ENCODE measurements around the gene WDR88. TPM values are rescaled to one million over a fixed set of nuclear protein-coding genes. Genes with fewer than 3 reads are reported as not detected.

WDR88 gene
- total and polyA plus RNA-seq, 8 donors, result not detected

DNA sequence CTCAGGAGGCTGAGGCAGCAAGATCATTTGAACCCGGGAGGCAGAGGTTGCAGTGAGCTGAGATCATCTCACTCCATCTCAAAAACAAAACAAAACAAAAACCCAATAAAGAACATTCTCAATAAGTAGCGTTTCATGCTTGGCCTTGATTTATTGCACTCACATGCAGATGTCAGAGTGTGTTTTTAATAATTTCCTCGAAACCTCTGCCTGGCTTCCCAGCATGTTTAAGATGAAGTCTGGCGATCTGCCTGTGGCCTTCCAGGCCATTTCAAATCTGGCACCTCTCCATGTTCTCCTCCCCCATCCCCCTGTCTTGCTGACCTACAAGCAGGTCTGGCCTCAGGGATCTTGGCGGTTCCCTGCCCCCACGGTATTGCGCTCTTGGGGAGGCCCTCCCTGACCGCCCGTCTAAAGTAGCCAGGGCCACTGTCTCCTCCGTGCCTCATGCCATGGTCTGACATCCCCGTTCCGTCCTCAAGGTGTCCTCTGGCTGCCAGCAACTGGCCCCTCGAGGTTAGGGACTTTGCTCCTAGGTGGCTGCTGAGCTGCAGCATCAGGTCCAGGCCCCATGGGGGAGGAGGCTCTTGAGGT is 1.6 kb downstream of the WDR88 start:
- DNase-seq, result peak in 2 of 6 donors; percentile 17 to 27

DNA sequence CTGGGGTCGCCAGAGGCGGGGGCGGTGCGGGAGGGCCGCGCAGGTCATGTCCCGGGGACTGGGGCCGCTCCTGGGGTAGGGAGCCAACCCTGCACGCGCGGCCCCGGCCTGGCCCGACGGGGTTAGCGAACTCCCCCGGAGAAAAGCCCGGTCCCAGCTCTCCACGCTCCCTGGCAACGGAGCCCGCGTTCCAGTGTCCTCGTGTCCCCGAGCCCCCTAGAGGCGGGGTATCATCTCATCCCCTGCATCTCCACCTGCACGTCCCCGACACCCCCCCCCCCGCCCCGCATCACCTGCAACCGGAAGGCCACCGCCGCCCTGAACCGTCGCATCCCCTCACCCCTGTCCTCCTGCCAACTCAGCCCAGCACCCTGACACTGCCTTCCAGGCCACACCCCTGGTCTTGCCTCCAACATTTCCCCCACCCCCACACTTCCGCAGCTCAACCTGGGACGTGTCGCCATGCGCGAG is 2.7 kb downstream of the WDR88 start:
- no peak overlapping the region for H3K27ac ChIP-seq
- H3K4me3 ChIP-seq, result no peak overlapping the region
- no peaks in the 10 kb centered on the region for H3K9me3 ChIP-seq
- intact Hi-C loops (cut with DNase I), result no loop called here
- FAIRE-seq, result no peak
- no peak for ATAC-seq
- H3K4me1 ChIP-seq, result peaks cover 0 to 3% (median 0%) of the 10 kb centered on the region in 3 donors
- H3K27me3 ChIP-seq, result no peaks in the 10 kb centered on the region
- TF ChIP-seq, protein P1, sequence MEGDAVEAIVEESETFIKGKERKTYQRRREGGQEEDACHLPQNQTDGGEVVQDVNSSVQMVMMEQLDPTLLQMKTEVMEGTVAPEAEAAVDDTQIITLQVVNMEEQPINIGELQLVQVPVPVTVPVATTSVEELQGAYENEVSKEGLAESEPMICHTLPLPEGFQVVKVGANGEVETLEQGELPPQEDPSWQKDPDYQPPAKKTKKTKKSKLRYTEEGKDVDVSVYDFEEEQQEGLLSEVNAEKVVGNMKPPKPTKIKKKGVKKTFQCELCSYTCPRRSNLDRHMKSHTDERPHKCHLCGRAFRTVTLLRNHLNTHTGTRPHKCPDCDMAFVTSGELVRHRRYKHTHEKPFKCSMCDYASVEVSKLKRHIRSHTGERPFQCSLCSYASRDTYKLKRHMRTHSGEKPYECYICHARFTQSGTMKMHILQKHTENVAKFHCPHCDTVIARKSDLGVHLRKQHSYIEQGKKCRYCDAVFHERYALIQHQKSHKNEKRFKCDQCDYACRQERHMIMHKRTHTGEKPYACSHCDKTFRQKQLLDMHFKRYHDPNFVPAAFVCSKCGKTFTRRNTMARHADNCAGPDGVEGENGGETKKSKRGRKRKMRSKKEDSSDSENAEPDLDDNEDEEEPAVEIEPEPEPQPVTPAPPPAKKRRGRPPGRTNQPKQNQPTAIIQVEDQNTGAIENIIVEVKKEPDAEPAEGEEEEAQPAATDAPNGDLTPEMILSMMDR (IDR thresholded peaks at IDR 0.05), result no peak
- DNase-seq, result no peak
- H3K36me3 ChIP-seq, result peaks cover 0 to 9% (median 0%) of the 10 kb centered on the region in 3 donors
- 12 to 13% methylated on average over 30 to 38 of the region's 38 CpGs for WGBS, 2 donors

More for the DNA sequence above, 1.6 kb downstream of the WDR88 start:
- Histone ChIP-seq H3K9me3 (no peaks in the 10 kb centered on the region), H3K4me1 (peaks cover 0 to 3% (median 0%) of the 10 kb centered on the region in 3 donors), H3K27me3 (no peaks in the 10 kb centered on the region), H3K27ac (no peak overlapping the region), H3K36me3 (peaks cover 0 to 9% (median 0%) of the 10 kb centered on the region in 3 donors), H3K4me3 (no peak overlapping the region)
- TF ChIP-seq, protein P1 (IDR thresholded peaks at IDR 0.05), result no peak
- 26 to 28% methylated on average over 13 of the region's 13 CpGs for WGBS, 2 donors
- ATAC-seq (peak in 2 of 4 donors; percentile 20 to 44), FAIRE-seq (no peak)
- intact Hi-C loops (cut with DNase I), result no loop called here

DNA sequence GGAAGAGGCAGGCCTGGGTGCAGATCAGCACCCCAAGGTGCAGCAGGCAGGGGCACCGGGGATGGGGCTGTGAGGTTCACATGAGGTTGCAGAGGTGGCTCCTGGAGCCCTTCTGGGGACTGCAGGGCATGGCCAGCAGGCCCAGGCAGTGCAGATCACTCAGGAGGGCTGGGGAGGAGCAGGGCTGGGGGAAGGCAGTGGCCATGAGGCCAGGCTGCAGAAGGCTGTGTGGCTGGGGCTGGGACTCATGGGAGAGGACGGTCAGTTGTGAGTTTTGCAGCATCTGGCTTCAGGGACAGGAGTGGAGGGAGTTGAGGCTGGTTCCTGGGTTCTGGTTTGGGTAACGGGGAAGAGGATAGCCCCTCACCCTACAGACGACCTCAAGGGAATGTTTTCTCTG is 7.3 kb downstream of the WDR88 start:
- TF ChIP-seq, protein P1 (IDR thresholded peaks at IDR 0.05), result no peak
- 56 to 61% methylated on average over 4 of the region's 4 CpGs for WGBS, 2 donors
- intact Hi-C loops (cut with DNase I), result no loop called here
- Histone ChIP-seq H3K27me3 (no peaks in the 10 kb centered on the region), H3K9me3 (no peaks in the 10 kb centered on the region), H3K4me1 (no peaks in the 10 kb centered on the region), H3K4me3 (no peak overlapping the region), H3K36me3 (no peaks in the 10 kb centered on the region), H3K27ac (no peak overlapping the region)
- no peak for DNase-seq
- FAIRE-seq, result no peak
- ATAC-seq, result no peak

DNA sequence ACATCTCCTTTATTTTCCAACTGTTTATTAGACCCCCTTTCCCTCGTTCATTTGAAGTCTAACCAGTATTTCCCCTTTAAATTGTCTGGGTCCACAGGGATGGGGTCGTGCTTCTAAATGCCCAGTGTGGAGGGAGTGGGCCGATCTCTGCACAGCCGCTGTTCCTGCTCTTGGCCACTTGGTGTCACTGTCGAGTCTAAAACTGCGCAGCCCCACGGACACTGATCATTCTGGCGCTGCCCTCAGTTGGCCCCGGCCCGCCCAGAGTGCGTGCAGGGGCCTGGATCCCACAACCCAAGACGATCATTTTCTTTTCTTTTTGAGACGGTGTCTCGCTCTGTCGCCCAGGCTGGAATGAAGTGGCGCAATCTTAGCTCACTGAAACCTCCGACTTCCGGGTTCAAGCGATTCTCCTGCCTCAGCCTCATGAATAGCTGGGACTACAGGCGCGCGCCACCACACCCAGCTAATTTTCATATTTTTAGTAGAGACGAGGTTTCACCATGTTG is 12.0 kb downstream of the WDR88 start:
- Histone ChIP-seq H3K27me3 (no peaks in the 10 kb centered on the region), H3K4me3 (peak overlapping the region in 1 of 4 donors; percentile 4), H3K9me3 (no peaks in the 10 kb centered on the region), H3K27ac (no peak overlapping the region), H3K4me1 (no peaks in the 10 kb centered on the region), H3K36me3 (no peaks in the 10 kb centered on the region)
- TF ChIP-seq, protein P1 (IDR thresholded peaks at IDR 0.05), result peak; percentile 82 to 94 (median 90)
- FAIRE-seq (no peak), DNase-seq (peak in 5 of 6 donors; percentile 23 to 76 (median 61)), ATAC-seq (peak; percentile 97 to 100 (median 98))
- intact Hi-C loops (cut with DNase I), result loop anchor here in 1 of 3 donors (5.0 kb wide), 1 partner anchor 38 kb away; no protein-coding TSS in a partner anchor
- WGBS, 2 donors, result 26 to 27% methylated on average over 23 of the region's 23 CpGs

DNA sequence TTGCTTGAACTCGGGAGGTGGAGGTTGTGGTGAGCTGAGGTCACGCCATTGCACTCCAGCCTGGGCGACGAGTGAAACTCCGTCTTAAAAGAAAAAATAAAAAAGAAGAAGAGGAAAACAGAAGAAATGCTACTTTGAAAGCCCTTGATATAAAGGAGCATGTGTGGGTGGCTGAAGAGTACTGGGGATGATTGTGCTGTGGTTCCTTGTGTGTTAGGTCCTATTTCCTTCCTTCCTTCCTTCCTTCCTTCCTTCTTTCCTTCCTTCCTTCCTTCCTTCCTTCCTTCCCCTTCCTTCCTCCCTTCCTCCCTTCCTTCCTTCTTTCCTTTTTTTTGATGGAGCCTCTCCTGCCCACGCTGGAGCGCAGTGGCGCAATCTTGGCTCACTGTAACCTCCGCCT is 14.3 kb downstream of the WDR88 start:
- WGBS, 2 donors, result 83 to 91% methylated on average over 9 of the region's 9 CpGs
- ATAC-seq (no peak), FAIRE-seq (no peak), DNase-seq (no peak)
- TF ChIP-seq, protein P1 (IDR thresholded peaks at IDR 0.05), result no peak
- H3K4me1 ChIP-seq, result no peaks in the 10 kb centered on the region
- H3K27me3 ChIP-seq, result no peaks in the 10 kb centered on the region
- H3K27ac ChIP-seq, result no peak overlapping the region
- H3K4me3 ChIP-seq, result no peak overlapping the region
- H3K36me3 ChIP-seq, result no peaks in the 10 kb centered on the region
- intact Hi-C loops (cut with DNase I), result no loop called here
- H3K9me3 ChIP-seq, result no peaks in the 10 kb centered on the region

Measured in pancreas (tissue), 10 donors.